Fibroblast of peridontal ligament (primary cell): ENCODE results near the gene ZNHIT6.
A peak's percentile ranks its signal among the peaks of the same experiment; 100 is the strongest.
"Not testable (repeated sequence)": the region's sequence is repeated elsewhere in the genome, so short reads cannot be mapped to it uniquely, and the experiment has no call there.

Experiments
- DNase-seq: peaks from one replicate; pipeline ENCODE4 v3.0.0-alpha.2; 2010; ENCODE audit errors: extremely low read depth

ZNHIT6 gene

DNA sequence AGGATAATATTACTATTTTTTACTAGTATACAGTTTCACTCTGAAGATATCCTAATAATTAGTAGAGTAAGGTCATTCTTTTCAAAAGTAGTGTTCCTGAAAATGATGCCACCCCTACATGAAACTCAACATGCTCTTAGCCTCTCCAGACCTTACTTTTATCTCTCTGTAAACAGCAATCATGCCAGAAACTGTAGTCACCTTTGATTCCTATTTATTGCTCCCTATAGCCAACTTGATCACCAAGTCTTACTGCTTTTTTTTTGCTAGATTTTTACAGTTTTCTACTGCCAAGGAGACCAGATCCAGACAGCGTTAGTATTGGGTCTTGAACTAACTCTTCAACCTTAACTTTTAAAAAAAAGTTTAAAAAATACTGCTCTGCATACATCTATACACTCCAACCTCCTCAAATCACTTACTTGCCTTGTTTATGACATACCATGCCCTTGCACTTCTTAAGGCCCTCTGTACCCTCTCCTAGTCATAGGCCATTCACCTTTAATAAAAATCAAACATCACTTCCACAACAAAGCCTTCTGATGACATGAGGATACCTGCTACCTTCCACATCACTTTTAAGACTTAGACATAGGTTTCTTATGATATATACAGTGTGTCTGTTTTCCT, 36.1 kb downstream of the ZNHIT6 start:
- no peak for DNase-seq

DNA sequence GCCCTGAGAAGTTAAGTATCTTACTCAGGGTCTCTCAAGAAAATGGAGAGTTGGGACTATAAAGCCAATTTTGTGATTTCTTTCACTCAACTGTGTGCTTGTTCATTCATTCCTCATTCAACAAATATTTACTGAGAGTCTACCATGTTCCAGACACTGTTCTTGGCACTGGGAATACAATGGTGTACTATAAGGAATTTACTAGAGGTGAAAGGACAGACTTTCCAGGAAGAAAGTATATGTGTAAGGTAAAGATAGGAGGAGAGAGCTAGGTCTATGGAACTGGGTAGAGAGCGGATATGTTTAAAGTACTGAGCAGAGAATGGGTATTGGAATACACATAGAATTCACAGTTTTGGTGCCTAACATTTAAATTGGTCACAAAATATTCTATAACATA, 42.3 kb downstream of the ZNHIT6 start:
- no peak for DNase-seq

DNA sequence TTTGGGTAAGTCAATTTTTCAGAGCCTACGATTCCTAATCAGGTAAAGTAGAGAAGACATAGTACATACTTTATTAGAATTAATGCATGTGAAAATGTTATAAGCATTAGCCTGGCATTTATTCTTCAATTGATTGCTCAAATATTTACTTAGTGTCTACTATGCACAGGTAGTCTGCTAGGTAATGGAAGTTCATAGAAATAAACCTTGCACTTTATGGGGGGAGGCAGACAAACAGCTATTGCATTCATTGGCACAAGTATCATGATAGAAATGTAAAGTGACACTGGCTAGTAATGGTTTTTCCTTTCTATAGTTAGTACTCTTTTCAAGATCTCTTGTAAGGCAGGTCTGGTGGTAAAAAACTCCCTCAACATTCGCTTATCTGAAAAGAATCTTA, 44.9 kb downstream of the ZNHIT6 start:
- DNase-seq: no peak

DNA sequence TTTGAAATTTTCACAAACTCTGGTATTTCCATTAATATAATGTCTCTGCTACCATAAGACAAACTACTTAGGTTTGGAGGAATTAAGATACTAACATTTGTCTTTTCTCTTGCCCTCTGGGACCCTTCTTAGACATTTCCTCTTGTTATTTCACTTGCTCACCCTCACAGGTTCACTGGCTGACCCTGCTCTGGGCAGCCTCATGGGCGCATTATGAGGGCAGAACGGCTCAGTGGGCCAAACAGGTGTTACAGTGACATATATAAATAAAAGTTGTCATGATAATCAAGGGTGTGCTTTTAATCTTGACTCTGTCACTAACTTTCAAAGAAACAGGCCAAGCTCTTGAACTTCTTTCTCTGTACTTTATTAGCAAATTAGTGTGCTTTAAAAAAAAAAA, 46.5 kb downstream of the ZNHIT6 start:
- DNase-seq: no peak

DNA sequence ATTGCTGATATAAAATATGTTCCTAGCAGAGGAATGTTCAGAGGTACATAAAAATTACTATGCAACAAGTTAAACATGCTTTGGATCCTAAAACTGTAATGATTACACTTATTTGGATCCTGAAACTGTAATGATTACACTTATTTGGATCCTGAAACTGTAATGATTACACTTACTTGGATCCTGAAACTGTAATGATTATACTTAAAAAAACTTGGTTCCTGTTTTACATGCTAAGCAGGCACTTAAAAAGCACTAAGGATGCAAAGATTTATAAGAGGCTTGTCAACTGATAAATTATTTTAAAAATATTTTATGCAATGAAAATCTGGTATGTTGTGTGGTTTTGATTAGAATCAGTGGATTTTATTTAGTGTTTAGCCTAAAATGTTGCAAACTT, 47.7 kb downstream of the ZNHIT6 start:
- no peak for DNase-seq

DNA sequence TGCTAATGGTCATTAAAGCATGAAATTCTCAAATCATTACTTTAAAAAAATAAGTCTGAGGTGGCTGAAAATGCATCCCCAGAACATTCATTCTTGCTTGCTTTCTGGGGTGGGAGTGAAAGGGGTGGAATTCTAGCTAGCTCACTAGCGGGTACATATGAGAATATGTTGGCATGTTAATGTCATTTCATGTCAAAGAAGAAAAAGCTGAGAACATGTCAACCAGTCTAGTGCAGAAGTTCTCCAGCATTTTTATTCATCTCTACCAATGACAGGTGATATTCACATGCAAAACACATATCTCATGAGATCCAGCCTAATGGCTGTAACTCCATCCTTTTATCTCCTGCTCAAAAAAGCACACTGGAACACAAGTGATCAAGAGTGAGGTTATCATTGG, 49.1 kb downstream of the ZNHIT6 start:
- DNase-seq: no peak

DNA sequence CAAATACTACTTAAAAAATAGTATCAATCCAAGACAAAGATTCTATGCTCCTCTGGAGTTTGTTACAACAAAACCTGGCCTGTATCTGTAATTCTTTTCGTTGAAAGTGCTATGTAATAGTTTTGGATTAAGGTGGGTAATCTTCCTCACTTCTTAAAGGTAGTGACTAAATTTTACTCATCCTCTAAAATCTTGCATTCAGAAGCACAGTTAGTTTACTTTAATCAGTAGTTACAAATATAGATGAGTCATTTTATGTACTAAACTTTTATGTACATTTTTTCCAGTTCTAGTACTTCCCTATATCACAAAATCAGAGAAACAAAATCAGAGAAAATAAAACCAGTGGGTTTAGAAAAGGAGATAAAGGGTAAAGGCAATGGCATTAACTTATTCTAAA, 51.3 kb downstream of the ZNHIT6 start:
- no peak for DNase-seq

DNA sequence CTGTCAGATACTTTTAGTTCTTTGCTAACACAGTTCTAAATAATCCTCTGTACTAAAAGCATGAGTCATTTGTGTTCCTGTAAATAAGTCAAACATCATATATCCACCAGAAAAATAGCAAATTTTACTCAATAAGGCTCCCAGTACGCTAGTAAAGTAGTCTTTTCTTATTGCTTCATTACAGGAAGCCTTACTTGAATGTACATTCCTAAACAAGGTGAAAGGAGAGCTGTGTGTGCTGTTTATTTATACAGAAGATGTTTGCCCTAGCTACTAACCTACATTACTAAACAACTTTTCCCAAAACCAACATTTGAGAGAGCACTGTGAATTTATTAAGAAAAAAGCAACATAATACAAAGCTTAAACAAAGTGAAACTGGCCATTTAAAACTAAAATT, 52.0 kb downstream of the ZNHIT6 start:
- DNase-seq: peak; percentile 12

DNA sequence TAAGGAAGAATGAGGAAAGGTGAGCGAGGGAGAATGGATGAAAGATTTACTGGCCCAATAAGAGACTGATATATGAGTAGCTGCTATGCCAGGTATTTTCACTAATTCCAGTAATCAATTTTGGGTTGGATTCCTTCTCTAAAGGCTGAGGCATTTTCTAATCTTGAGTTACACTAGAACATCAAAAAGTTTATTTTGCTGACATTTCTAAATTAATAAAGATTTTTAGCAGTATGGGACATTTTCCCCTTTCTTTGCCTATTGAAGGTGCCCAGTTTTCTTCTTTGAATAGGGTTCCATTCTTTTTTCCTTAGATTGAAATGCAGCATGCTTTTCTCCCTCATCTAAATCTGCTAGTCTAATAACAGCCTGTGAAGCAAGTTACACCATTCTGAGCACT, 52.9 kb downstream of the ZNHIT6 start:
- DNase-seq: no peak

DNA sequence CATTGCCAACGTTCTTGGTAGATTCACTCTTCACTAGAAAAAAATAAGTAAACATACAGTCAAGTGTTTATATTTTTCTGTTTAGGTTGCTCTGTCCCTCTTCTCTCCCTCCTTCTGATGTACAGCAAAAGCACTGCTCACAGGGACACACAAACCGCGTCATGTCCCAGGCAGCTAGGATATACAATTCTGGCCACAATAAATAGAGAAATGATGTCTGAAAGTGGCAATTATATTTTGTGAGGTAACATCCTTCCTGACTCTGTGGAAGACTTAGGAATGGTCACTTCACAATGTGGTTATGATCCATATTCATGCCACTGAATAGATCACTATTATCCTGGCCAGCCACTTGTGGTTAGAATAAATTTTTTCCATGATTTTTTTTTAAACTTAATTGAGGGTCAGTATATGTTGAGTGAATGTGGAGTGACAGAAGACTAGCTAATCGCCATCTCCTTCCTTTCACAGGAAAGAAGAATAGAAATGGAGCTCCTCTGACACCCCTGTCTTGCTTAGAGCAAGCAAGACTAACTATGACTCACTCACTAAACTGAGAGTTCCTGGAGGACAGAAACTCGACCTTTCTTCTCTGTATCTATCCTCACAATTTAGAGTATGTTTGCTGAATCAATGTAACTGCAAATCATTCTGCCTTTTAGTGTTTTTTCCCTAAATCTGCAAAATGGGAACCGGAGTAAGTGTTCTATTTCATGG, 54.0 kb downstream of the ZNHIT6 start:
- DNase-seq: peak; percentile 49

DNA sequence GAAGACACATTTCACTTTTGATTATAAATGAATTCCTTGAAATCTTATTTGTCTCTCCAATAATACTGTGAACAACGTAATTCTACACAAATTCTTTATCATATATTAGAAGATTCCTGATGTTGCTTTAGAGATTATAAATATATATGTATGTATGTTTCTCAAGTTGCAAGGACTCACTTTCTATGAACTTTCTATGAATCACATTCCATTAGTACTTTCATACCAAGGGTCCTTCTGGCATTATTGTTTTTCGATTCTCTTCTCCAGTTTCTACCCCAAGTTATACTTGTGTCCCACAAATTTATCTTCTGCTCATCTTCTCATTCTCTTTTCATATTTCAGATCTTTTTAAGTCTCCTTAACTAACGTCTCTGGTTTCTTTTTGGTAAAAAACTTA, 55.9 kb downstream of the ZNHIT6 start:
- DNase-seq: no peak

DNA sequence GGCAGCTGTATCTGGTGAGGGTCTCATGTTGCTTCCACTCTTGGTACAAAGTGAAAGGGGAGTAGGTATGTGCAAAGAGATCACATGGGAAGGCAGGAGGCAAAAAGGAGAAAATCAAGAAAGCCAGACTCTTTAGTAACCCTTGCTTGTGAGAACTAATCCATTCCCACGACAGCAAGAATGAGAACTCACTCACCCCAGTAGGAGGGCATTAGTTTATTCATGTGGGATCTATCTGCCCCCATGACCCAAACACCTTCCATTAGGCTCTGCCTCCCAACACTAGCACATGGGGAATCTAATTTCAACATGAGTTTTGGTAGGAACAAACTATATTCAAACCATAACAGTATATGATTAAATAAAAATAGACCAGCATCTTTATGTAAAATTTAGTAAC, 57.6 kb downstream of the ZNHIT6 start:
- no peak for DNase-seq

DNA sequence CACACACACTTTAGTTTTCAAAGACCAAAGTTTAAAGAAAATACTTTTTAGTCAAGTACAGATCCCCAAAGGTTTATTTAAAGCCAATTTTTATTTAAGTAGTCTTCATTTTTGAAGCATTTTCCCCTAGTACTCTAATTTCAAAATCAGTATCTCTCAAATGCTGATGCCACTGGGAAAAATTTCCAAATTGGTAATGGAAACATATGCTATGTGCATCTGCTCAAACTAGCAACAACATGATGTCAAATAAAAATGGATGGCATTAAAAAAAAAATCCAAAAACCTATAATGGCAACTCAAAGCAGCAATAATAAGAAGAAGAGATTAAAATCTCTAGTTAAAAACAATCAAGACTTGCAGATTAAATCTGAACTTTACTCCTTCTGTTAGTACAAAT, 58.6 kb downstream of the ZNHIT6 start:
- DNase-seq: no peak

DNA sequence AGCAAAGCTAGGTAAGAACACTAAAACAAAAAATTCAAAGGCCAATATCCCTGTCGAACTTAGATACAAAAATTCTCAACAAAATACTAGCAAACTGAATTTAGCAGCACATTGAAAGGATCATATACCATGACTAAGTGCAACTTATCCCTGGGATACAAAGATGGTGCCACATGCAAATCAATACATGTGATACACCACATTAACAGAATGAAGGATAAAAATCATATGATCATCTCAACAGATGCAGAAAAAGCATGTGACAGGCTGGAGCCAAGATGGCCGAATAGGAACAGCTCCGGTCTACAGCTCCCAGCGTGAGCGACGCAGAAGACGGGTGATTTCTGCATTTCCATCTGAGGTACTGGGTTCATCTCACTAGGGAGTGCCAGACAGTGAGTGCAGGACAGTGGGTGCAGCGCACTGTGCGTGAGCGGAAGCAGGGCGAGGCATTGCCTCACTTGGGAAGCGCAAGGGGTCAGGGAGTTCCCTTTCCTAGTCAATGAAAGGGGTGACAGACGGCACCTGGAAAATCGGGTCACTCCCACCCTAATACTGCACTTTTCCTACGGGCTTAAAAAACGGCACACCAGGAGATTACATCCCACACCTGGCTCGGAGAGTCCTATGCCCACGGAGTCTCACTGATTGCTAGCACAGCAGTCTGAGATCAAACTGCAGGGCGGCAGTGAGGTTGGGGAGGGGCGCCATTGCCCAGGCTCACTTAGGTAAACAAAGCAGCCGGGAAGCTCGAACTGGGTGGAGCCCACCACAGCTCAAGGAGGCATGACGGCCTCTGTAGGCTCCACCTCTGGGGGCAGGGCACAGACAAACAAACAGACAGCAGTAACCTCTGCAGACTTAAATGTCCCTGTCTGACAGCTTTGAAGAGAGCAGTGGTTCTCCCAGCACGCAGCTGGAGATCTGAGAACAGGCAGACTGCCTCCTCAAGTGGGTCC, 66.4 kb downstream of the ZNHIT6 start:
- DNase-seq: not testable (repeated sequence)

DNA sequence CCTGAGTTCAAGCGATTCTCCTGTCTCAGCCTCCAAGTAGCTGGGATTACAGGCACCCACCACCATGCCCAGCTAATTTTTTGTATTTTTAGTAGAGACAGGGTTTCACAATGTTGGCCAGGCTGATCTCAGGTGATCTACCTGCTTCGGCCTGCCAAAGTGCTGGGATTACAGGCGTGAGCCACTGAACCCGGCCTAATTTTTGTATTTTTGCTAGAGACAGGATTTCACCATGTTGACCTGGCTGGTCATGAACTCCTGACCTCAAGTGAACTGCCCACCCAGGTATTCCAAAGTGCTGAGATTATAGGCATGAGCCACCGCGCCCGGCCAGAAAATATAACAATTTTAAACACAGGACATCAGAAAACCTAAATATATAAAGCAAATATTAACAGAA, 68.3 kb downstream of the ZNHIT6 start:
- DNase-seq: not testable (repeated sequence)

DNA sequence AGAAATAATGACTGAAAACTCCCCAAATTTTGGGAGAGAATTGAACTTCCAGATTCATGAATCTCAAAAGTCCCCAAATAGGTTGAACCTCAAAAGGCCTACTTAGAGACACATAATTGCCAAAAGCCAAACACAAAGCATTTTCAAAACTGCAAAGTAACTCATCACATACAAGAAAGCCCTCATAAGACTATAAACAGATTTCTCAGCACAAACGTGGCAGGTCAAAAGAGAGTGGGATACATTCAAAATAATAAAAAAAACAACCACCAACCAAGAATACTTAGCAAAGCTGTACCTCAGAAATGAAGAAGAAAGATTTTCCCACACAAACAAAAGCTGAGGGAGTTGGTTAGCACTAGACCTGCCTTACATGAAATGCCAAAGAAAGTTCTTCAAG, 69.8 kb downstream of the ZNHIT6 start:
- DNase-seq: no peak

DNA sequence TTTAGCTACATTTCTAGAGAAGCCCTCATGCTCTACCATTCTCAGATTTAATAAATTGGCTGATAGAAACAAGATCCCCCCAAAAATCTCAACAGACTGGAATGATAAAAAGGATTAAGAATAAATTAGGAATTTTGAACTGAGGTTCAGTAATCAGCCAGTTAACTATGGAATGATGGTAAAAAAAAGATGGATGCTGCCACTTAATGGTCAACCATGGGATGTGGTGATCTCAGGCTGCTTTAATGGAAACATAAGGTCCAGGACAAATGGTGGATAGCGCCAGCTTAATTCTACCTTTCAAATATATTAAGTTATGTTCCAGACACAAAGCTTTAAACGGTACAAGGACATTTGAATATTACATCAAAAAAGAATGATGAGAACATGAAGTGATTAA, 77.7 kb downstream of the ZNHIT6 start:
- peak; percentile 38 for DNase-seq

DNA sequence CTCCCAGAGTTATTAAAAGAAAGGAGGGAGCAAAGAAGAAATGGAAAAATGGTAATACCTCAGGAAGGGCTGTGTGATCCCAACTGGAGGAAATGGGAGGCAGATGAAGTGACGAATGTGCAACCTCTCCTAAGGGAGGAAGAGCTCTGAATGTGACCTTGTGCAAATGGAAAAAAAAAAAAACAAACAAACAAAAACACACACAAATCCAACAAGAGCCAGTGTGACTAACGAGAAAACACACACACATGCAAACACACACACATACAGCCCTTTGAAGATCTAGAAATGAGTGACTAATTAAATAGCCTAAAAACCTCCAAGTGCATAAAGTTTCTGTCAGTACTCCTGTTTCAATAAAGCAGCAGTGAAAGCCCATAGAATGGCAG, 78.7 kb downstream of the ZNHIT6 start:
- DNase-seq: peak; percentile 21

DNA sequence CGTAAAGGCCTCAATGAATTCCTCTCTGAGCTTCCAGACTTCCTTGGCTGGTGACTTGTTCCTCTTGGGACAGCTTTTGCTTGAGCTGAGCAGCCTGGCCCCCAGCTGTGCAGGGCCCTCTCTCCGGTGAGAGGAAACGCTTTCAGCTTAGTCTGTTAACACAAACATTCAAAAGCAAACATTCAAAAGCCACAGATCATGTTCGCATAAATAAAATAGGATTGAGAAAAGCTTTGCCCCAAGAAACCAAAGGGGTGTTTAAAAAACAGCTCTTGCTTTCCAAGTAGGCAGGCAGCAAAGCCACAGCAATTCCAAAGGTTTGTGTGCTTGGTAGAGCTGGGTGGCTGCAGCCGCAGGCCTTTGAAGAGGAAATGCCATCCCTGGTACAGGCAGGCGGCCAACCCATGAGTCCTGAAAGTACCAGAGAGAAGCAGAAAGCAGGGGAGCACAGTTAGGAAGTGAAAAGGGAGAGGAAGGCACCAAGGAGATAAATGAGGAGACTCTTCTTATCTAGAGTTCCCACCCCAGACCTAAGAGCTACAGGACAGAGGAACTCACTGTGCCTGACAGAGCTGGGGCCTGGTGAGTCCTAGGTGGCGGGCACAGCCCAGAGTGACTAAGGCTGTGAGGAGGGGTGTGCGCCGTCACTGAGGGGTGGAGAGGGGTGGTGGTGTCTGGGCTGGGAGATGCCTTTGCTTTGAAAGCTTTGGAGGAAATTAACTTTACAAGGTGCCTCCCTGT, 79.3 kb downstream of the ZNHIT6 start:
- peak; percentile 97 for DNase-seq

DNA sequence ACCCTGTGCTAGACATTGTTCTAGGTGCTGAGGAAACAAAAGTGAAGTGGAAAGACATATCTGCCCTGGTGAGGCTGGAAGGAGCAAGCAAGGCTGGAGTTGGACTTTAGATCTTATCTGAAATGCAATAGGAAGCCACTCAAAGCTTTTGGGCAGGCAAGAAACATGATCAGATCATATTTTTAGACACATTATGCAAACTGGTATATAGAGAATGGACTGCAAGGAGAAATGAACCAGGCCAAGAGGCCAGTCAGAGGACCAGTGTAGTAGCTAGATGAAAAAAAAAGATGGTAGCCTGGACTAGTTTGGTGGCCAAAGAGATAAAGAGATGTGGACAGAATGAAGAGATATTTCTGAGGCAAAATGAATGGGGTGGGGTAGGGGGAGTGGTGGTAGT, 81.4 kb downstream of the ZNHIT6 start:
- DNase-seq: peak; percentile 13

DNA sequence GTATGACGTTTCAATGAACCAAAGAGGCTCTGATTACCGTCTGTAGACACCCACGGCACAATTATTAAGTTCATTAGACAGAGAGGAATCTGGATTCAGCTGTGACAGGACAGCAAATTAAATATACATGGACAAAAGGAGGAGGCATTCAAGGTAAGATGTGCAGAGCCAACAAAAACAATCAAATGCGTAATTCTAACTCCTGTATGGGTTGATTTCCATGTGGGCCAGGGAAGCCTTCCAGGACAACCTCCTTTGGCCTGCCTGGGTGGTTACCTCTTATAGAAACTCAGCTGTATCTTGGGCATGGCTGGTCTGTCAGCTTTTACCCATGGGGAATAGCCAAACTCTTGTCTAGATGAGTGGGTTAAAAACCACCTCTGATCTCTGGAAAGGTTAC, 83.9 kb downstream of the ZNHIT6 start:
- no peak for DNase-seq

DNA sequence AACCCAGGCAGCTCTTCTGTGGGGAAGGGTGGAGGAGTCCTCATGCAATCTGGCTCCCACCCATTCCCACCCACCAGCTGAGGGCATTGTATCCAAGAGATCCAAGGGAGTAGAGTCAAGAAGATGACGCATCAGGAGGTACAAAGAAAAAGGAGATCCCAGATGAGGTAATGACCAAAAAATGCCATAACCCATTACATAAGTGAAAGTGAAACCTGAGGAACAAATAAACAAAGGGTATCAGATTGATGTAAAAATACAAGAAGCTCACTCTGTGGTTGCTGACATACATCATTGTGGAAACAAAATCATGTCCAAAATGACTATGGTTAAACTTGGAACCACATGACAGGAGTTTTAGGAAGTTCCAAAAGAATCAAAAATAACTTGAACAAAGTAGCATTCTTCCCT, 85.2 kb downstream of the ZNHIT6 start:
- peak; percentile 98 for DNase-seq
